DOHH2 (cell line): Measurements from ENCODE around the gene PCDHGC5.

Experiments used
- CTCF ChIP-seq: fragments of 200-600 bp; sonication (generic); IDR thresholded peaks from one replicate; pipeline ENCODE4 v1.5.1; 2014; ENCODE audit warnings: antibody characterized with exemption, mild to moderate bottlenecking, low read depth, low read length; ENCODE audit not compliant: poor library complexity, severe bottlenecking
- EZH2phosphoT487 ChIP-seq: fragments of 200-600 bp; sonication (generic); IDR thresholded peaks from 2 replicates; pipeline ENCODE4 v1.6.1; 2017; ENCODE audit warnings: borderline replicate concordance, mild to moderate bottlenecking, antibody characterized with exemption, low read length, moderate library complexity, mixed read lengths

- no peak for TF ChIP-seq CTCF
- TF ChIP-seq EZH2phosphoT487, result no peak
Observed at GRCh38 chr5:141517880-141518617, 29.2 kb downstream of the PCDHGC5 start.
